Testis (tissue), 2 donors: ENCODE results near the gene HSD17B12.

Experiments
- CTCF ChIP-seq, 3 experiments: fragments of 450-650 bp in 2 of 3; fragments of 200-600 bp in 1 of 3; sonication (generic) in 1 of 3; IDR thresholded peaks; one replicate each; pipeline ENCODE4 v1.5.1; 2016 to 2019; ENCODE audit warnings: antibody characterized with exemption in 3 of 3, mild to moderate bottlenecking in 2 of 3, moderate library complexity in 1 of 3
- POLR2A ChIP-seq: fragments of 450-650 bp; IDR thresholded peaks from one replicate; pipeline ENCODE4 v1.6.1; 2017; ENCODE audit warnings: antibody characterized with exemption, mild to moderate bottlenecking, moderate library complexity

GRCh38 chr11:43644621-43645299 is 35.8 kb upstream of the HSD17B12 start:
- no peak for TF ChIP-seq CTCF (IDR thresholded peaks at IDR 0.05)
- no peak for TF ChIP-seq POLR2A
